ENCODE data around the gene GPRC5A.

GRCh38 chr12:12845794-12846243 lies 45.5 kb upstream of the GPRC5A start:
- TF ChIP-seq ZNF552 (CRISPR knock-in tag; IDR thresholded peaks at IDR 0.05; ENCODE audit: borderline replicate concordance) = no peak
- no peak for TF ChIP-seq TAF1 (CRISPR knock-in tag; IDR thresholded peaks at IDR 0.05)
- no peak for TF ChIP-seq ZSCAN12 (CRISPR knock-in tag; IDR thresholded peaks at IDR 0.05)
- no peak for TF ChIP-seq ZBTB40 (IDR thresholded peaks at IDR 0.05)
- TF ChIP-seq ZBTB40 (CRISPR knock-in tag; IDR thresholded peaks at IDR 0.05) = no peak
- no peak for TF ChIP-seq NONO (IDR thresholded peaks at IDR 0.05)
- no peak for TF ChIP-seq NONO (CRISPR knock-in tag; conservative IDR thresholded peaks at IDR 0.05)
- TF ChIP-seq ZBTB21 (CRISPR knock-in tag; IDR thresholded peaks at IDR 0.05) = no peak
- TF ChIP-seq CENPBD1 (CRISPR knock-in tag; IDR thresholded peaks at IDR 0.05; ENCODE audit: borderline replicate concordance, low read depth) = no peak
- no peak for TF ChIP-seq TCF7 (IDR thresholded peaks at IDR 0.05; ENCODE audit: low read depth)
- no peak for TF ChIP-seq EP300 (IDR thresholded peaks at IDR 0.05; ENCODE audit: low read depth in 2 of 2, low read length in 2 of 2)
- TF ChIP-seq EP300 (CRISPR knock-in tag; IDR thresholded peaks at IDR 0.05; ENCODE audit: borderline replicate concordance) = no peak
- no peak for TF ChIP-seq PHF20 (CRISPR knock-in tag; IDR thresholded peaks at IDR 0.05)
- TF ChIP-seq ZNF274 (CRISPR knock-in tag; IDR thresholded peaks at IDR 0.05) = no peak
- TF ChIP-seq GLI4 (CRISPR knock-in tag; IDR thresholded peaks at IDR 0.05; ENCODE audit: borderline replicate concordance) = no peak
